Measurements from ENCODE around the gene TEKT2. TPM values are rescaled to one million over a fixed set of nuclear protein-coding genes. Genes with fewer than 3 reads are reported as not detected.

TEKT2 gene
- total RNA-seq, 1 donor from 2014 or later = 0.39 TPM

DNA sequence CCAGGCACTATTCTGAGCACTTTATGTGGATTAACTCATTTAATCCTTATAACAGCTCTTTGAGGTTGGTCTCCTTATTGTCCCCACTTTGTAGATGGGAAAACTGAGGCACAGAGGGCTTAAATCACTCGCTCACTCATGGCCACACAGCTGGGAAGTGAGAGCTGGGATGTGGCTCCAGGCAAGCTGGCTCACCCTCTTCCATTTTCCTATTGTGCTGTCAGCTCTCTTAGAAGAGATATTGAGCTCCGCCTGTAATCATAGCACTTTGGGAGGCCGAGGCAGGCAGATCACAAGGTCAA is 45.0 kb downstream of the TEKT2 start:
- no peak for DNase-seq

- DNase-seq = no peak
These were observed 48.1 kb downstream of the TEKT2 start for GRCh38 chr1:36132029-36132428.

DNA sequence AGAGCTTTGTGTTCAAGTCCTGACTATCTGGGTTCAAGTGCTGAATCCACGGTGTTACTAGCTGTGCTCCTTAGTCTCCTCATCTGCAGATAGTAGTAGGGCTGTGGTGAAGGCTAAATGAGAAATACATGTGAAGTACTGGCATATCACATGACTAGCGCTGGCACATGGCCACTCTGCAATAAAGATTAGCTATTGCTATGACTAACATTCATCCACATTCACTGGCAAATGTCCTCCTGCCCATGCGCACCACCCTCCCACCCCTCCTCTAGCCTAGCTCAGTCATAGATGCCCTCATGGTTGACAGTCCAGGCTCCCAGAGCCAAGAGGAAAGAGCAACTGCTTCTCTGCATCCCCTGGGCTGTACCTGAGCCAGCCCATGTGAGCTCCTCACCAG is 49.6 kb downstream of the TEKT2 start:
- DNase-seq = peak; percentile 21

DNA sequence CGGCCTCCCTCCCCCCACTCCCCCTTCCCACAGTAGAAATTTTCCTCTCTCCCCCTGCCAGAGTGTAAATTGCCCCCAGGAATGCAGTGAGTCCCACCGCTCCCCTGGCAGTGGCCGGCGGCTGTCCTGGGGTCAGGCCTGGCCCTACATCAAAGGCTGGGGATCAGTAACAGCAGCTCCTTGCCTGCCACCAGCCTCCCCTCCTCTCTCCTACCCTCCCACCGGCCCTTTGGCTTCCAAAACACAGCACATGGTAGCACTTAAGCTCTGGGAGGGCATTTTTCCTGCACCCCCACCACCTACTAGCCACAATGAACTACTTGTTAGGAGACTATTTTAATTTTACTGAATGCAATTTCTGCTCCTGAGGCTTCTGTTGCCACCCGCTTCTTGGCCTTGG is 50.1 kb downstream of the TEKT2 start:
- no peak for DNase-seq

DNA sequence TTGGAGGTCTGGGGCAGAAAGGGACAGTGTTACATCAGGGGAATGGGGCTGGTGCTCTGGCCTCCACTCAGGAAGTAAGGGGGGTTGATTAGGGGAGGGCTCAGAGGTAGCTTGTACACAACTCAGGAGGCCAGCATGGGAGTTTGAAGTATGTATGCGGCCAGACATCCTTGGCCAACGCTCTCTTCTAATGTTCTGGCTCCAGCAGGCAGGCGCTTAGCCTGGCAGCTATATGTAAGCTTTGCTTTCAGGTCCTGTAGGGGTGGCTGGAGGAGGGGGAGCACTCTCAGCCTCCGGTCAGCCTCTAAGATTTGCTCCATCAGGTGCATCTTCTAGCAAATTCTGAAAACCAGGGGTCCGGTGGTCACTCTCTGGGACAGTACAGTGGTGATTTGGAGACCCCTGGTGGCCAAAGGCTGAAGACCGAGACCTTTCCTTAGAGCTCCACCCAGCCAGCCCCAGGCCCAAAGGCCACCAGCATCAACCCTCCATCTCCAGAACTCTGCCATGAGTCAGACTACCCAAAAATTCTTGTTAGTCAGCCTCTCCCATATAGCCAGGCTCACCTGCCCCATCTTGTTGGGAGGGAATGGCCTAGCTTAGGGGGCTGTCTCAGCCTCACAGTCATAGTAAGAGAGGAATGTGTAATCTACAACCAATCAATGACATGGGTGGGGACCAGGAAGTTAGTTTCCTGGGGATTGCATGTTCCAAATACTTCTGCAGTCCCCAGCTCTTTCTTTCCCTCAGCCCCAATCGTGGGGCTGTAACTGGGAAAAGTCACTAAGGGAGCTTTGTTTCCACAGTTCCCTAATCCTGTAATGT is 50.8 kb downstream of the TEKT2 start:
- peak; percentile 54 for DNase-seq

DNA sequence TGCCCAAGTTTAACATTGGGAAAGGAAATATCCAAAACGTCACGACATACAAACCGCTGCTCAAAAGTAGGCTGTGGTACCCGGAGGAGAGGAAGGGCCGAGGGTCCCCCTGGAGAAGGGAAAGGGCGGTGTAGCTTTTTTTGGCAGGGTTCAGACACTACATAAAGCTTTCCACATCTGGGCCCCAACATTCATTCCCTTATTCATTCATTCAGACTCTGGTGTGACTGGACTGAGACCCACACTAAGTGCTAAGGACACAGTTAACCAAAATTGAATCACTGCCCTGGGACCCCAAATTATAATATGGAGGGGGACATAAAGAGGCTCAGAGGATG is 51.4 kb downstream of the TEKT2 start:
- no peak for DNase-seq

- DNase-seq = no peak
These were observed 51.9 kb downstream of the TEKT2 start for GRCh38 chr1:36135796-36136195.

- DNase-seq = no peak
These were observed 52.6 kb downstream of the TEKT2 start for GRCh38 chr1:36136535-36136934.

DNA sequence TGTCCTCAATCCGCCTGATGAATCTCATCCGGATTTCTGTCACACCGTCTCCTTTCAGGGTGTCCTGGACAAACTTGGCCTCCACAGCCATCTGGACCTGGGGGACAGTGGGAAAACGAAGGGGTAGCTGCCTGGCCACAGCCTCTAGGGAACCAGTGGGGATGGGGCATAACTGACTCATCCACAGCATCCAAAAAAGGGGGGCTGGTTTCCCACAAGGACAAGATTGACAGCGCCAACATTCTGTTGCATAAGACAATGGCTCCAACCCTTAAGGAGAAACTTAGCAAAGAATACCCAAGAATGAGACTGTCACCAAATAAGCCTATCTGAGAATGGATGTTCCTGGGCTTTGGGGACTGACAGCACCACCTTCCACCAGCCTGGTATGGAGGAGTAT is 53.3 kb downstream of the TEKT2 start:
- no peak for DNase-seq

GRCh38 chr1:36137776-36138175 is 53.9 kb downstream of the TEKT2 start:
- DNase-seq = no peak

Other genes with a start within 250 kb of the TEKT2 start
- gene AGO1, start 200.9 kb upstream of the TEKT2 start, total RNA-seq = 9.5 TPM
- 17.9 TPM for gene AGO3, start 153.0 kb upstream of the TEKT2 start, total RNA-seq
- 17.8 TPM for gene ADPRS, start 4.8 kb downstream of the TEKT2 start, total RNA-seq
- 10.7 TPM for gene COL8A2, start 41.1 kb downstream of the TEKT2 start, total RNA-seq
- gene TRAPPC3, start 65.4 kb downstream of the TEKT2 start, total RNA-seq = 35.7 TPM
- gene MAP7D1, start 72.1 kb downstream of the TEKT2 start, total RNA-seq = 49.6 TPM
- gene THRAP3, start 140.3 kb downstream of the TEKT2 start, total RNA-seq = 77.5 TPM
- gene SH3D21, start 222.3 kb downstream of the TEKT2 start, total RNA-seq = 16.9 TPM
- gene EVA1B, start 239.6 kb downstream of the TEKT2 start, total RNA-seq = 26.4 TPM